HG03442 (cell line): ENCODE data around the gene VPS16.
"Not testable (repeated sequence)": the region's sequence is repeated elsewhere in the genome, so short reads cannot be mapped to it uniquely, and the experiment has no call there.

Experiments used
- ATAC-seq: cut with Tn5 transposase; IDR thresholded peaks from one replicate; pipeline ENCODE4 v1.9.1; 2021; ENCODE audit warnings: mild to moderate bottlenecking, moderate library complexity; ENCODE audit not compliant: unreplicated experiment

VPS16 gene

DNA sequence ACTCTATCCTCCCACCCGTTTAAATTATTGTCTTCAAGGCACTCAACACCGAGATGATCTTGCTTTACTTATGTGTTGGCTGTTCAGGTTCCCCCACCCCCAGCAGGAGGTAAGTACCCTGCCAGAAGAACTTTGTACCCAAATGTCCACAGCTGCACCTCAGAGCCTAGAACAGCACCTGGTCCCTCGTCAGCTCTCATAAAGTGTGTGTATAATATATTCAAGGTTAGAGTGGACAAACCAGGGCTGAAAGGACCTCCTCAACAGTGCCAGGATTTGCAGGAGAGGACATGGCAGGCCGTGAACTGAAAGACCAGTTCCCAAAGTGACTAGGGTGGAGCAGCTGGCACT, 34.2 kb upstream of the VPS16 start:
- ATAC-seq = no peak

DNA sequence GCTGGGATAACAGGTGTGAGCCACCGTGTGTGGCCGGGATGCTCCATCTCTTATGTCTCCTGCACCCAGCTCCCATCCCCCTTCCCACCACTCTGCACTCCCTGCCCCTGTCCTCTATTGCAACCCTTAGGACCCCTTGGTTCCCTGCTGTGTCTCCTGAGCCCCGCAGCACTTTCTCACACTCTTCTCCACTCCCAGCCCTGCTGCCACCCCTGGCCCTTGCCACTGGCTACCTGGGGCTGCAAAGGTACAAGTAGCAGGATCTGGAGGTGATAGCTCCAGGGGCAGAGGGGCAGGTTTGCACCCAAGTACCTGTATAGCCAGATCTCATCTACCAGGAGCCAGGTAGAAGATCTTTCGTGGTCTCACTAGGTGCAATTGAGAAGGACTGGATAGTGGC, 33.5 kb upstream of the VPS16 start:
- no peak for ATAC-seq

DNA sequence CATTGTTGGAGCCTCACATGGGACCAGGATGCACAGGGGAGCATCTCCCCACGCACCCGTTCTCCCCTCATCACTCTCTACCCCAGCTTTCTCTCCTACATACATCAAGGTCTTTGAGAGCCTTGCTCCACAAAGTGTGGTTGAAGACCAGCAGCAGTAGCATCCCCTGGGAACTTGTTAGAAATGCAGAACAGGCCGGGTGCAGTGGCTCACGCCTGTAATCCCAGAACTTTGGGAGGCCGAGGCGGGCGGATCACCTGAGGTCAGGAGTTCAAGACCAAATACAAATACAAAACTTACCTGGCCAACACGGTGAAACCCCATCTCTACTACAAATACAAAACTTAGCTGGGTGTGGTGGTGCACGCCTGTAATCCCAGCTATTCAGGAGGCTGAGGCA, 32.6 kb upstream of the VPS16 start:
- not testable (repeated sequence) for ATAC-seq

DNA sequence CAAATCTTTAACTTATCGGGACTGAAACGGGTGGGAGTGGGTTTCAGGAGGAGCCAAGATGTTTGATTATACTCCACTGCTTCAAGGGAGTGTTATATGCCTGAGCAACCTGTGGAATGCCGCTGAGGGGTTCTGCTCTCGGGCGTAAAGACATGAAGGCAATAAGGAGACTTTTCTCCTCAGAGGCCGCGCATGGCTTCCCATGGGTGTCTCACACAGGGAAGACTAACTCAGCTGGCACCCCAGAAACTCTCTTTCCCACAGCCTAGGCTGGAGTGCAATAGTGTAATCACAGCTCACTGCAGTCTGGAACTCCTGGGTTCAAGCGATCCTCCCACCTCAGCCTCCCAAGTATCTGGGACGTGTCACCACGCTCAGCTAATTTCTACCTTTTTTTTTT, 30.9 kb upstream of the VPS16 start:
- ATAC-seq = no peak

DNA sequence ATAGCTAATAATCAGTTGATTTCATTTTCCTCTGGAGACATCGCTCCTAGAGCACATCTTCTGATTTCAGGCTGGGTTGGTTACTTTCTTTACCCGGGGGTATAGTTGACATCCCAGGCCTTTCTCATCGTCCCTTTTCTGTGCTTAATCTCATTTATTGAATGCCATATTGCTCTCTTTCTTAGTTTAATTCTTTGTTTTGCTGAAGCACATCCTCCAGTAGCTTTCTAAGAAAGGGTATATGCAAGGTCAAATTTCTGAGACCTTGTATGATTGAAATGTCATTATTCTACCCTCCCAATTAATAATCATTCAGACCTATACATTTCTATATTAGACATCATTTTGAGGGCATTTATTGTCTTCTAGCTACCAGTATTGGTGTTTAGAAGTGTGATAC, 28.4 kb upstream of the VPS16 start:
- no peak for ATAC-seq

DNA sequence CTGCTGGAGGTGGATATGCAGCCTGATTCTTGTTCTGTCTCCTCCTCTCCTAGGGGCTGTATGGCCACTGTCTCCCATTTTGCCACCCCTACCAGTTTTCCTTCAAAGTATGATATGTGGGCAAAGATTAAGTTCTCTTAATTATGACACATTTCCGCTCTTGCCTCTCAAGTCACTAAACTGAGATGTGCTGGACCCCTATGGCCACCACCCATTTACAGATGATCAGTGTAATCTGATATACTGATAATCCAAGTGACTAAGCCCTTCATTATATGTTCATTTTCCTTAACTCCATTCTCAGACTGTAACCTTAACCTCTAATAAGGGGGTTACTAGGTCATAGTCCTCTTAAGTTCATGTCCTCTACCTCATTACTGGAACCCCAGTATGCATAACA, 26.5 kb upstream of the VPS16 start:
- no peak for ATAC-seq

DNA sequence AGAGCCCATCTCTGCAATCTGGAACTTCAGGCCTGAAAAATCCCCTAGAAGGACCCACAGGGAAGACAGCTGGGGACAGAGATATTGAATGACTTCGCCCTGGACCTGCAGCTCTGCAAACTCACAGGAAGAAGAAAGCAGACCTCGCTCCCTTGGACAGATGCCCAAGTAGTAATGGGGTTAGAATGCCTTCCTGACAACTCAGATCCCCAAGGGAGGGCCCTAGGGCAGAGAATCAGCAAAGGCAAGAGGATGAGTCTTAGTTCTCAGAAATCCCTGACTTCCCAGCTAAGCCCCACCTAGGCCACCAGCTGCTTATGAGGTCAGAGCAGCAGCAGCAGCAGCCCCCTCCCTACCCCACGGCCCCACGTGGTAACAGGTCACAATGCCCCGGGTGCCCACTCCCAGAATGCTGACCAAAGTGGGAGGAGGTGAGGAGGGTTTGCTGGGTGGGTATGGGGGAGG, 25.9 kb upstream of the VPS16 start, which contains the start of gene C20orf141:
Gene C20orf141, plus strand, starts transcription at position 401 of the 465 bp plus-strand sequence. CDS start 198 bp downstream, outside the sequence.
- ATAC-seq = no peak

DNA sequence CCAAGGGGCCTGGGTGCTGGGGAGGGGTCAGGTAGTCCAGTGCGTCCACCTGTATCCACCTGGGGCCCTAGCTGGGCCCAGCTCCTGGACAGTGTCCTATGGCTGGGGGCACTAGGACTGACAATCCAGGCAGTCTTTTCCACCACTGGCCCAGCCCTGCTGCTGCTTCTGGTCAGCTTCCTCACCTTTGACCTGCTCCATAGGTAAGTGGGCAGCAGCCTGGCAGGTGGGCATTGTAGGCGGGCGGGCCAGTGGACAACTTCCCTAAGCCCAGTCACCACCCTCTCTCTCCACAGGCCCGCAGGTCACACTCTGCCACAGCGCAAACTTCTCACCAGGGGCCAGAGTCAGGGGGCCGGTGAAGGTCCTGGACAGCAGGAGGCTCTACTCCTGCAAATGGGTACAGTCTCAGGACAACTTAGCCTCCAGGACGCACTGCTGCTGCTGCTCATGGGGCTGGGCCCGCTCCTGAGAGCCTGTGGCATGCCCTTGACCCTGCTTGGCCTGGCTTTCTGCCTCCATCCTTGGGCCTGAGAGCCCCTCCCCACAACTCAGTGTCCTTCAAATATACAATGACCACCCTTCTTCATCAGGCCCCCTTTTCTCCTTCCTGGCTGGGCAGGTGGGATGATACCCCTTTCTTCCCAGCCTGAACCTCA, 25.2 kb upstream of the VPS16 start:
- ATAC-seq = no peak

DNA sequence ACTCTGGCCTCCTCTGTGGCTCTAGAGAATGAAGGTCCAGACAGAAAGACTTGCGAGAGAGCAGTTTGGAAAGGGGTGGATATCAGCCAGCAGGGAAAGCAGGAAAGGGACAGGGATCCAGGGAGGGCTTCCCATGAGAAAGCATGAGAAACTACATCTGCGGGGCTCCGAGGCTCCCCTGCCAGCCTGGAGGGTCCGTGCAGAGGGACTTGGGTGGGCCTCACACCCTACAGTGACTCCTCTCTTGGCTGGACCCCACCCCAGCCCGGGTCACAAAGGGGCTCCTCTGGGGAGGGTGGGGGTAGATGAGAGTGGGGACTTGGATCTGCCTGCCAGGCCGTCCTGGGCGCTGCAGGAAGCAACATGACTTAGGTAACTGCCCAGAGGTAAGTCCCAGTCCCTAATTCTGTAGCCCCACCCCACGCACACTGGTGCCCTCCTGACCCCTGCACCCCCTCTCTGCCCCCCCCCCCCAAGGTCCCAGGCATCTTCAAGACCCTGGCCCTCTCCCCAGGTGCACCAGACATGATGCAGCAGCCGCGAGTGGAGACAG, 24.4 kb upstream of the VPS16 start, which contains the start of gene TMEM239:
Gene TMEM239, plus strand, starts transcription at position 335 of the 553 bp plus-strand sequence. Its CDS starts 191 bp downstream, at position 526.
- no peak for ATAC-seq

DNA sequence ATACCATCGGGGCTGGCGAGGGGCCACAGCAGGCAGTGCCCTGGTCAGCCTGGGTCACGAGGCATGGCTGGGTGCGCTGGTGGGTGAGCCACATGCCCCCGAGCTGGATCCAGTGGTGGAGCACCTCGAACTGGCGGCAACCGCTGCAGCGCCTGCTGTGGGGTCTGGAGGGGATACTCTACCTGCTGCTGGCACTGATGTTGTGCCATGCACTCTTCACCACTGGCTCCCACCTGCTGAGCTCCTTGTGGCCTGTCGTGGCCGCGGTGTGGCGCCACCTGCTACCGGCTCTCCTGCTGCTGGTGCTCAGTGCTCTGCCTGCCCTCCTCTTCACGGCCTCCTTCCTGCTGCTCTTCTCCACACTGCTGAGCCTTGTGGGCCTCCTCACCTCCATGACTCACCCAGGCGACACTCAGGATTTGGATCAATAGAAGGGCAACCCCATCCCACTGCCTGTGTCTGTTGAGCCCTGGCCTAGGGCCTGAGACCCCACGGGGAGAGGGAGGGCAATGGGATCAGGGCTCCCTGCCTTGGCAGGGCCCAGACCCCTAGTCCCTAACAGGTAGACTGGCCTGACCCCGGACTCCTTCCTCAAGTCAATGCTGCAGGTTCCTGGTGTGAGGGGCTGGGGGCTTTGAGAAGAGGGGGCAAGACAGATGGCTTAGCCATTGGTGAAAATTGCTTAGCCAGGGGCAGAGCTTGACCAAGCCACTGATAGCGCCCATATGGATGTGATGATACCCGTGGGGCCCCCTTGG, 23.8 kb upstream of the VPS16 start:
- ATAC-seq = no peak

DNA sequence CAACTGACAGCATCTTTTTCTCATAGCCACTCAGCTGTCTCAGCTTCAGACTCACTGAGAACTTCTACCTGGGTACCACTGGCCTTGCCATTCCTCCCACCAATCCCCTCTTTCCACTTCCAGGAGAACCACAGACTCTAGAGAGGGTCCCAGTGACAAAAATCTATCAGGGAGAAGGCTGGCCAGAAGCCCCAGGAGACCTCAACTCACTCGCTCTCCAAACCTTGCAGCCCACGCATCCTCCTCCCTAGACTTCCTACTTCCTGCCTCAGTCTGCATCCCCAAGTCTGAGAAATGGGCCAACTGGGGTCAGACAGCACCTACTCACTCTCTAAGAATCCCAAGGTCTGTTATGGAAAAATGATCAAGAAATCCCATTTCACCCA, 23.2 kb upstream of the VPS16 start:
- no peak for ATAC-seq

DNA sequence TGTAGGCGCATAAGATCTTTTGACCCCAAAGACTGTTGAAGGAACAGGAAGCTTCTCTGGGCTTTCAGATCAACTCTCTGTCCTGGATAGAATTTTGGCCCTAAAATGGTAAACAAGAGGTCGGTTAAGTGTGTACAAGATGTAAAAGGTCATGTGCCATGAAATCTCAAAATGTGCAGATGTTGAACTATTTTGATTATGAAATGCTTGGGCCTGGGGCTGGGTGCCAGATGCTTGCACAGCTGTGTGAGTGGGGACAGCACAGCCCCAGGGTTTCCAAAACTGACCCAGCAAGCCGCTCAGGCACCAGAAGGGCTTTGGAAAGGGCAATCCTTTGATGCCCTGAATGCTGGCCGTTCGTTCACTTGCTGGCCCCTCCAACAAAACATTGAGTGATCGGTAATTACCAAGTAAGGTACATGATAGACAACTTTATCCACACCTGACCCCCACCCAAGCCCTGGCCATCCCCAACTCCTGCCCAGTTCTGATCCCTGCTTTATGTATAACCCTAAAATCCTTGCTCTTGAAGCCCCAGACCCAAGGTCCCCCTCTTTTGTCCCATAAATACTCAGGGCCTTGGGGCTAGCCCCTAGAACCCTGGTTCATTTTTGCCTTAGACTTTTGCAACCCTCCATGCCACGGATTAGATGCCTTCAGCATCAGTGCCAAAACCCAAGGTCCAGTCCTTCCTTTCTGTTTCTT, 22.5 kb upstream of the VPS16 start:
- ATAC-seq = no peak

DNA sequence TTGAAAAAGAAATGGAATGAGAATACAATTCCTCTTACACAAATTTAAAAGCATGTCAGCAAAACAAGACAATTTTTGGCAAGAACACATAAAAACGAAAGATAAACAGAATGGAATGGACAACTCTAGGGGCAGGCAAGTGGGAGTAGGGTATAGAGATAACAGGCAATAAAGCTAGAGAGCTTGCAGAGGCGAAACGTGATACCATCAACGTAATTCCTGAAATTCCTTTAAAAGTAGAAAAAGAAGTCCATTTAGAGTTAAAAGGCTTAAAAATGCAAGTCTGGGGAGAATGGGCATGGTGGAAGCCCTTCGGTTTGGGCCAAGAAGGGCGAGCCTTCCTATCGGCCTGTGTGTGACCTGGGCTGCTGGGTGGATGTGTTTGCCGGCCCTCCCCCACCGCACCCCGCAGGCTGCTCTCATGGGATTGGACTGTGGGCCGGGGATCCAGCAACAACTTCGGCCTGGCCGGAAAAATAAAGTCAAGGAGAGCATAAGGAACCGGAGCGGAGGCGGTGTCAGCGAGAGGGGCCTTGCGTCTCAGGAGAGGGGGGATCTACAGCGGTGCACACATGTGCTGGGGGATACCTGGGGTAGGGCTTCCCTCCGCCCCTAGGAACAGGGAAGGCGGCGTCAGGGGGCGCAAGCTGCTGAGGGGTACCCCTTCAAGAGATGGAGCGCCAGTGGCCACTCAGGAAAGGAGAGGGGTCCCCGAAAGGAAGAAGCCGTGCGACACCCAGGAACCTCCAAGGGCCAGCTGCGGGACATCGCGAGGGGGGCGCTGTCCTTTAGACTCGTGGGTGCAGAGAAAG, 20.3 kb upstream of the VPS16 start:
- ATAC-seq = no peak

DNA sequence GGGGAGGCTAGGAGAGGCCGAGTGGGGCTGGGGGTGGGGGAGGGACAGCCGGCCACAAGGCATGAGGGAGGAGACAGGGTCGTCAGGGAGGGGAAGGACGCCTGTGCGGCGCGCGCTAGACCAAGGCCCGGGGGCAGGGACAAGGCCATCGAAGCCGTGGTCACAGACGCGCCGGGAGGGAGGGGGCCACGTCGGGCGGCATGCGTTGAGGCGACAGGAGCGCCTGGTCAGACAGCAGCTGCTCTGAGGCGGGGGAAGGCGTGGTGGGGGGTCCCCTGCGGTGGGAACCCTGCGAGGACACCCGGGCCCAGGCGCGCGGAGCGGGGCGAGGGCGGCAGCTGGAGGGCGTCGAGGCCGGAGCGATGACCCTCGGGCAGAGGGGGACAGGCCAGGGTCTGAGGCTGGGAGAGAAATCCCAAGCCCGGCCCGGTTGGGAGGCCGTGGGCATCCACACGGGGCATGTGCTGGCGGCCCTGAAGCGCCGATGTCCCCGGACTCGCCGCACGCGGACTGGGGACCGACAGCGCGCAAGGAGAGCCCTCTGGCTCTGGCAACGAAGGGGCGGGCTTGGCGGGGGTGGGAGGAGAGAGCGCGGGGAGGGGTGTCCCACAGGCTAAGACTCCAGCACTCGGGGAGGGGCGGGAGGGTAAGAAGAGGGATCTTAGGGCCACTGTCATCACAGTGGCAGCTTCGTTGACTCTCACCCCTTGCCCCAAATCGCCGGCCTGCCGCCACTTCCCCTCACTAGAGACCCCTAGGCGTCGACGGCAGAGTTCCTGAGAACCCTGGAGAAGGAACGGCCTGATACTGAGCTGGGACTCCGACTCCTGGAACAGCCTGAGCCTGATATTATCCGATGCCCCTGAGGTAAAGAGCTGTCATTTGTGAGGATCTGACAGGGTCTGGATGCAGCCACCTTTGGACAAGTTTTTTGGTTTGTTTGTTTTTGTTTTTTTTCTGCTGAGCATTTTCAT, 19.4 kb upstream of the VPS16 start:
- no peak for ATAC-seq

DNA sequence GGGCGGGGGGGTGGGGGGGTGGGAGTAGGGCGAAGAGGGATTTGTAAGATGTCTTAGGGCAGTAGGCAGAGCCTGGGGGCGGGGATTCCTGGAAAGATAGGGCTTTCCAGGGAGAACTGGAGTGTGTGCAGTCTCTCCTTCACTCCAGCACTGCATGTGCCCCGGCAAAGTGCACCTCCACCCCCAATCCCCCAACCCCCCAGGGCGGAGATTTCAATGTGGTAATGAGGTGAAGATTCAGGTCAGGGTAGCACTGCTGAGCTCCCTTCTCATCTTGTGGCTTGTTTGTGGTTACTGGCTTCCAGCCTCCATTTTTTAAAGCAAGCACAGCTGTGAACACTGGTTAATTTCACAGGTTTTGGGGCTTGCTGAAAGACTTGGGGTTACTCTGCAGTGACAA, 18.5 kb upstream of the VPS16 start:
- ATAC-seq = no peak

DNA sequence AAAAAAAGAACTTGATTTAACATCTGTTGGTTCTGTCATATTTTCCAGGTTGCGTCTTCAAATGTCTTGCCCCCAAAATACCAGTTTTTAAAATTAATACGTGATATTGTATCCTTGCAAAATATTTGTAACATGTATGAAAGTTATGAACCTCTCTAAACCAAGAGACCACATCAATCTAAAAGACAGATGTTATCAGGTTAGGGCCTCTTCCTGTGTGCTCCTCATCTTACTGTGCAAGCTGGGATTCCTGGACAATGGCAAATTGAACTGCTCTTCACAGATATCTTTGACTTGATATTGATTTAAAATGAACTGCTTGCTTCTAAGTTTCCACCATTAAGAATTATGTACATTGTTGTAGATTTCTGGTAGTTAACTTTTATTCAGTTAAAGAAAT, 14.8 kb upstream of the VPS16 start:
- ATAC-seq = no peak

DNA sequence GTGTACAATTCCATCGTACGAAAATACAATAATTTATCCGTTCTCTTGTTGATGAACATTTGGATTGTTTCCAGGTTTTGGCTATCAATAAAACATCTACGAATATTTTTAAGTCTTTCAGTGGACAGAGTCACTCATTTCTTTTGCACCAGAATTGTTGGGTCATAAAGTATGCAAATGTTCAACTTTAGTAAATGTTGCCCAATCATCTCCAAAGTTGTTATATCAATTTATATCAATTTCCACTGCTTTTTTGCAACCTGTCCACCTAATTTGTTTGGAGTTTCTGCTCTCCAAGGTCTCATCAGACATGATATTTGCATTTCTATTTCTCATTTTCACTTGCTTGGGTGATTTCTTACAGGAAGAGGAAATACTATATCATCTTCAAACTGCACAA, 13.9 kb upstream of the VPS16 start:
- ATAC-seq = no peak

DNA sequence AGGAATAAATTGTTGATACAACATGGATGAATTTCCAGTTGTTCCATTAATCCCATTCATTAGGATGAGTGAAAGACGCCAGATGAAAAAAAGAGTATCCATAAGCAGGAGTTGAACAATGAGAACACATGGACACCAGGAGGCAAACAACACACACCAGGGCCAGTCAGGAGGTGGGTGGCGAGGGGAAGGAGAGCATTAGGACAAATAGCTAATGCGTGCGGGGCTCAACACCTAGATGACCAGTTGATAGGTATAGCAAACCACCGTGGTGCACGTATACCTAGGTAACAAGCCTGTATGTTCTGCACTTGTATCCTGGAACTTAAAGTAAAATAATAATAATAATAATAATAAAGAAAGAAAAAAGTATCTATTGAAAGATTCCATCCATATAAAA, 11.2 kb upstream of the VPS16 start:
- no peak for ATAC-seq

DNA sequence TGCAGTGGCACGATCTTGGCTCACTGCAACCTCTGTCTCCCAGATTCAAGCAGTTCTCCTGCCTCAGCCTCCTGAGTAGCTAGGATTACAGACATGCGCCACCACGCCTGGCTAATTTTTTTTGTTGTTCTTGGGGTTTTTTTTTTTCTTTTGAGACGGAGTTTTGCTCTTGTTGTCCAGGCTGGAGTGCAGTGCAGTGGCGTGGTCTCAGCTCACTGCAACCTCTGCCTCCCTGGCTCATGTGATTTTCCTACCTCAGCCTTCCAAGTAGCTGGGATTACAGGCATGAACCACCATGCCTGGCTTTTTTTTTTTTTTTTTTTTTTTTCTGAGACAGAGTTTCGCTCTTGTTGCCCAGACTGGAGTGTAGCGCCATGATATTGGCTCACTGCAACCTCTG, 9.3 kb upstream of the VPS16 start:
- not testable (repeated sequence) for ATAC-seq

DNA sequence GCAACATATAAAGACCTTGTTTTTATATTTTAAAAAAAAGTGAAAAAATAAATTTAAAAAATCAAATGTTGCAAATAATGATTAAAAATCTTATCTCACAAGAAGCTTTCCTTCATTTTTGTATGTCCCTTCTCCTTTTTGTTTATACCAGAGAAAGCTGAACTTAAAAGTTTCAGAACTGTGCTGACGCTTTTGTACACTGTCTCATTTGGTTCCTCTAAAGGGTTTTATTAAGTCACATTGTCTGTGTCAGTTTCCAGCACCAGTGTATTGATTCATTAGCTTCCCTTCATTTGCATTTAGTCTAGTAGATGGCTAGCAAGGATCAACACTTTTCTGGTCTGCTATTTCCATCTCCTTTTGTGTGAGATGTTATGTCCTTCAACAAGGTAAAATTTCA, 6.8 kb upstream of the VPS16 start:
- ATAC-seq = no peak
